Kidney (tissue), 14 donors: ENCODE results near the gene HLX. TPM values are rescaled to one million over a fixed set of nuclear protein-coding genes. Genes with fewer than 3 reads are reported as not detected.
A peak's percentile ranks its signal among the peaks of the same experiment; 100 is the strongest.

Source experiments
- DNase-seq, 5 donors: peaks; one replicate each; pipeline ENCODE4 v3.0.0-alpha.2; 2013 to 2020
- FAIRE-seq: peaks from 2 replicates; lab custom pipeline; 2012; peaks lifted over from hg19 to GRCh38; lab: Jason Lieb, UNC
- H3K27ac ChIP-seq, 2 donors: one replicate each; pipeline ENCODE4 v1.7.0; 2013; ENCODE audit warnings: low read depth in 2 of 2, low read length in 2 of 2, inconsistent platforms in 1 of 2
- H3K27me3 ChIP-seq: one replicate; pipeline ENCODE4 v1.7.1; 2013; ENCODE audit warnings: low read length, inconsistent platforms; ENCODE audit not compliant: control insufficient read depth, insufficient read depth
- H3K36me3 ChIP-seq, 3 donors: one replicate each; pipeline versions ENCODE4 v1.7.0 to v1.7.1; 2013; ENCODE audit warnings: low read length in 3 of 3, control low read depth in 1 of 3, inconsistent platforms in 1 of 3; ENCODE audit not compliant: insufficient read depth in 3 of 3, control insufficient read depth in 2 of 3
- H3K4me1 ChIP-seq, 3 donors: one replicate each; pipeline versions ENCODE4 v1.7.0 to v1.7.1; 2013; ENCODE audit warnings: low read length in 3 of 3, inconsistent platforms in 1 of 3, low read depth in 1 of 3; ENCODE audit not compliant: control insufficient read depth in 2 of 3, insufficient read depth in 2 of 3
- H3K4me3 ChIP-seq, 3 donors: one replicate each; pipeline versions ENCODE4 v1.7.0 to v1.8.1; 2013; ENCODE audit warnings: low read length in 3 of 3, control low read depth in 1 of 3, inconsistent platforms in 1 of 3
- H3K9ac ChIP-seq, 3 donors: one replicate each; pipeline versions ENCODE4 v1.7.0 to v1.7.1; 2013; ENCODE audit warnings: low read length in 3 of 3, control low read depth in 1 of 3, inconsistent platforms in 1 of 3
- H3K9me3 ChIP-seq, 3 donors: one replicate each; pipeline versions ENCODE4 v1.7.0 to v1.7.1; 2013; ENCODE audit warnings: low read length in 3 of 3, control low read depth in 1 of 3, inconsistent platforms in 1 of 3; ENCODE audit not compliant: control insufficient read depth in 2 of 3, insufficient read depth in 1 of 3
- CTCF ChIP-seq: IDR thresholded peaks from 3 replicates; pipeline ENCODE4 v1.5.1; 2012; ENCODE audit warnings: mild to moderate bottlenecking, moderate library complexity, borderline replicate concordance; ENCODE audit not compliant: insufficient read depth; ENCODE audit errors: extremely low read depth
- intact Hi-C: fragments of 100-400 bp; cut with DNase I; formaldehyde crosslinking; loops from one replicate; pipeline ENCODE4 v1.11.1; 2022
- polyA plus RNA-seq: library from polyadenylated mRNA; stranded (reverse); fragments of 350-450 nt; fragmentation: Illumina TruSeq; extraction: RNeasy Lipid Tissue Mini Kit (QIAGEN cat#74804); gene quantifications from one replicate; pipeline ENCODE4 v1.2.3, GENCODE V29; 2014; ENCODE audit warnings: low read depth, low replicate concordance; ENCODE audit not compliant: insufficient read depth
- total RNA-seq: library from RNA; stranded (reverse); fragmentation: NEBNext Ultra II Directional; extraction: Animal tissue kit (Norgen Biotek cat#: 25700); gene quantifications from one replicate; pipeline ENCODE4 v1.2.1, GENCODE V29; 2021
- donor health status: control.
- donor health status: control.
- donor health status: control.
- donor health status: control.
- donor health status: control.
- donor health status: DM: yes; HTN: yes; CAD: no.
- donor health status: Normal renal cell carcinoma (clear cell type).

Gene HLX
- total and polyA plus RNA-seq, 2 donors from 2014 or later, result 4.7 to 8.2 TPM

GRCh38 chr1:220895412-220895946 is 16.2 kb downstream of the HLX start:
- H3K27ac ChIP-seq, result no peak overlapping the region
- H3K4me3 ChIP-seq, result no peak overlapping the region
- FAIRE-seq, result no peak
- intact Hi-C loops, result no loop called here
- H3K4me1 ChIP-seq, result peaks cover 0 to 7% (median 0%) of the 10 kb centered on the region in 3 donors
- H3K27me3 ChIP-seq, result peaks cover 61% of the 10 kb centered on the region
- no peak overlapping the region for H3K9ac ChIP-seq
- peak in 2 of 5 donors; percentile 57 to 59 for DNase-seq
- no peak for TF ChIP-seq CTCF
- H3K36me3 ChIP-seq, result no peaks in the 10 kb centered on the region
- no peaks in the 10 kb centered on the region for H3K9me3 ChIP-seq

- Histone ChIP-seq H3K27ac (no peak overlapping the region), H3K9ac (no peak overlapping the region), H3K4me3 (no peak overlapping the region), H3K27me3 (peaks cover 57% of the 10 kb centered on the region), H3K36me3 (no peaks in the 10 kb centered on the region), H3K9me3 (no peaks in the 10 kb centered on the region), H3K4me1 (peaks cover 0 to 7% (median 0%) of the 10 kb centered on the region in 3 donors)
- DNase-seq, result no peak
- TF ChIP-seq CTCF, result no peak
- intact Hi-C loops, result no loop called here
- no peak for FAIRE-seq
These were observed 16.8 kb downstream of the HLX start for GRCh38 chr1:220896092-220896491.

GRCh38 chr1:220900842-220901241 is 21.6 kb downstream of the HLX start:
- no peak for FAIRE-seq
- Histone ChIP-seq H3K27me3 (peaks cover 14% of the 10 kb centered on the region), H3K36me3 (no peaks in the 10 kb centered on the region), H3K9me3 (no peaks in the 10 kb centered on the region), H3K4me3 (no peak overlapping the region), H3K4me1 (no peaks in the 10 kb centered on the region), H3K9ac (no peak overlapping the region), H3K27ac (no peak overlapping the region)
- DNase-seq, result no peak
- intact Hi-C loops, result no loop called here
- TF ChIP-seq CTCF, result no peak

DNA sequence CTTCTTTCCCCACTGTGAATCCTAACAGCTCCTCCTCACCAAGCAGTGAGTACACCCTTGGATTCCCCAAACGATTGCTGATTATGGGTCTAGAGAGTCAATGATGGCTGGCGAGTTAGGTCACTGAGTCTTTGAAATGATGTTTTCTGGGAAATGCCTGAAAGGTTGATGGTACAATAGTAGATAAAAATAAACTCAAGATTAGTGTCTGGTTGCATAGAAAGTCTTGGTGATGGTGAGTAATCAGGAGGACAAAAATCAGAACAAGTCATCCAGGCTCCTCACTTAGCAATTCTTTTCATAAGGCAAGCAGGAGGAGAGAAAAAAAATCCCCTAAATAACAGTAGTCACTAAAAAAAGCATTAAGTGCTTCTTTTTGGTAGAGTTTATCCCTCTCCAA is 22.6 kb downstream of the HLX start:
- DNase-seq, result no peak
- Histone ChIP-seq H3K36me3 (no peaks in the 10 kb centered on the region), H3K27ac (no peak overlapping the region), H3K4me1 (no peaks in the 10 kb centered on the region), H3K4me3 (no peak overlapping the region), H3K9ac (no peak overlapping the region), H3K9me3 (no peaks in the 10 kb centered on the region), H3K27me3 (peaks cover 5% of the 10 kb centered on the region)
- TF ChIP-seq CTCF, result no peak
- FAIRE-seq, result no peak
- intact Hi-C loops, result no loop called here
